ENCODE data around the gene REEP2. TPM values are rescaled to one million over a fixed set of nuclear protein-coding genes. Genes with fewer than 3 reads are reported as not detected.

REEP2 gene
- total RNA-seq, 1 donor from 2014 or later: 0.80 TPM

DNA sequence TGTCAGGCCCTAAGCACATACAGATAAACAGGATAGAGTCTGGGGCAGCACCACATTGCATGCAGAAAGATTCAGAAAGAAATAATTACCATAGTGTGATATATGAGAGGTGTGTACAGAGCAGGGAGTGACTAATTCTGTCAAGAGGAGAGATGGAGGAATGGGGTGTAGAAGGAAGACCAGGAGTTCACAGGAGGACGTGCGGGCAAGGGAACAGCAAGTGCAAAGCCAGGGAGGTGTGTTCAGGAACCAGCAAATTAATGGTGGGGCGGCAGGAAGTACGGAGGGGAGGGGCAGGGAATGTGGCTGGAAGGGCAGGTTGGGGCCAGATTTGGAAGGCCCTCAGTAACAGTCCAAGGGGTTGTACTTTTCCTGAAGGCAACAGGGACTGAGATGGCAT is 43.8 kb downstream of the REEP2 start:
- Histone ChIP-seq H3K4me1 (no peaks in the 10 kb centered on the region), H3K36me3 (no peaks in the 10 kb centered on the region), H3K4me3 (no peak overlapping the region), H3K27ac (no peak overlapping the region), H3K27me3 (ENCODE audit: low read depth) (no peaks in the 10 kb centered on the region), H3K9me3 (no peaks in the 10 kb centered on the region)
- ATAC-seq (peak in 1 of 2 donors; percentile 27), DNase-seq (no peak)
- TF ChIP-seq CTCF (IDR thresholded peaks at IDR 0.05): no peak
- intact Hi-C loops (cut with DNase I): no loop called here

DNA sequence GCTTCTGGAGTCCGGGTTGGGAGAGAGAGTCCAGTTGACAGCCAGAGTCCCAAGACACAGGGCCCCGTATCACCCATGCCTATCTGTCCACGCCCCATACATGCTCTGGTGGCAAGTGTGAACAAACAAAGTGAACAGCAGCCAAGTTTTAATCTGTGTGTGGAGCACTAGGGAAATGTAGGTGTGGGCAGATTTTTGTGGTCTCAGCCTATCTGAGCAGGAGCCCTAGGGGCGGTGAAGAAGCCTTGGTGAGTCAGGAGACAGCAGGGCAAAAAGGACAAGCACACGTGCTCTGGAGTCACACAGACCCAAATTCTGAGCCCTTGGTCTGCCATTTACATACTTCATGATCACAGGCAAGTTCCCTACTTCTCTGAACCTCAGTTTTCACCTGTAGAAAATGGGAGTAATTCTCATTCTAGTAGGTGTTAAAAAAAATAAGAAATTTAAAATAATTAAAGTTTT is 49.7 kb downstream of the REEP2 start:
- Histone ChIP-seq H3K36me3 (no peaks in the 10 kb centered on the region), H3K27ac (no peak overlapping the region), H3K4me1 (peaks cover 19% of the 10 kb centered on the region), H3K27me3 (ENCODE audit: low read depth) (peaks cover 22% of the 10 kb centered on the region), H3K9me3 (no peaks in the 10 kb centered on the region), H3K4me3 (no peak overlapping the region)
- intact Hi-C loops (cut with DNase I): no loop called here
- no peak for TF ChIP-seq CTCF (IDR thresholded peaks at IDR 0.05)
- DNase-seq (no peak), ATAC-seq (no peak)

DNA sequence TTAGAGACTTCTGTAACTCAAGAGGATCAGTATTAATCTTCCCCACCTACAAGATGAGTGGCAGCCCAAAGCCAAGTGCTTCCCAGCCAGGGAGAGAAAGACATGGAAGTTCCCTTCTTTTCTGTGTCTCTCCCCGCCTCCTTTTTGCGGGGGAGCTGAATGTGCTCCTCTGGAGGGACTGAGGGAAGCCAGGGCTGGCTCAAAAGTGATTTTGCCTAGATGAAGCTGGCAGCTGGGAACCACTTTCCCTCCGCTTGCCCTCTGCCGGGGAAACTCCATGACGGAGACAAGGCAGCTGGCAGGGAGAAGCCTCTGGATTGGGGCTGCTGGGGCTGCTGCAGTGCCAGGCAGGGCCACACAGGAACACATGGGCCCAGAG is 50.8 kb downstream of the REEP2 start:
- Histone ChIP-seq H3K27me3 (ENCODE audit: low read depth) (peaks cover 22% of the 10 kb centered on the region), H3K4me1 (peaks cover 19% of the 10 kb centered on the region), H3K36me3 (no peaks in the 10 kb centered on the region), H3K4me3 (no peak overlapping the region), H3K9me3 (no peaks in the 10 kb centered on the region), H3K27ac (no peak overlapping the region)
- no peak for TF ChIP-seq CTCF (IDR thresholded peaks at IDR 0.05)
- intact Hi-C loops (cut with DNase I): no loop called here
- no peak for ATAC-seq
- DNase-seq: no peak

GRCh38 chr5:138490648-138491283 is 51.9 kb downstream of the REEP2 start:
- Histone ChIP-seq H3K4me1 (peaks cover 19% of the 10 kb centered on the region), H3K36me3 (no peaks in the 10 kb centered on the region), H3K27me3 (ENCODE audit: low read depth) (peaks cover 22% of the 10 kb centered on the region), H3K27ac (no peak overlapping the region), H3K9me3 (no peaks in the 10 kb centered on the region), H3K4me3 (no peak overlapping the region)
- TF ChIP-seq CTCF (IDR thresholded peaks at IDR 0.05): no peak
- intact Hi-C loops (cut with DNase I): no loop called here
- ATAC-seq (no peak), DNase-seq (no peak)

DNA sequence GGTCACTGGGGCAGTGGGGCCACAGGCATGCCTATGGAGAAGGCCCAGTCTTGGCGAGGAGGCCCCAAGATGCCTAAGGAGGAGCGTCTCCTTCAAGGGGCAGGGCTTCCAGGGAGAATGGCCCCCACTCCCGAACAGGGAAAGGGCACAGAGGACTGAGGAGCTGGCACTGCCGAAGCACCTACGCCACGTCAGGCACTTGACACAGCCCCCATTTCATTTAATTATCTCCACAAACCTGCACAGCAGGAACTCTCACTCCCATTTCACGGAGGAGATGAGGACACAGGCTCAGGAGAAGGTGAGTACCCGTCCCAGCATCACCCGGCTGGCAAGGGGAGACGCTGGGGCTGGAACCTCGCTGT is 52.4 kb downstream of the REEP2 start:
- no peak for DNase-seq
- no peak overlapping the region for H3K27ac ChIP-seq

More for the DNA sequence above, 52.4 kb downstream of the REEP2 start:
- ATAC-seq: peak; percentile 1 to 6
- Histone ChIP-seq H3K9me3 (no peaks in the 10 kb centered on the region), H3K4me1 (peaks cover 19% of the 10 kb centered on the region), H3K4me3 (peak overlapping the region; percentile 68), H3K36me3 (no peaks in the 10 kb centered on the region), H3K27me3 (ENCODE audit: low read depth) (peaks cover 22% of the 10 kb centered on the region)
- intact Hi-C loops (cut with DNase I): no loop called here
- TF ChIP-seq CTCF (IDR thresholded peaks at IDR 0.05): no peak

Measured in lower lobe of right lung (tissue), 2 donors.